ENCODE results near the gene NIPAL1. TPM values are rescaled to one million over a fixed set of nuclear protein-coding genes. Genes with fewer than 3 reads are reported as not detected.
A peak's percentile ranks its signal among the peaks of the same experiment; 100 is the strongest.

NIPAL1 gene
- total RNA-seq, 1 experiment from 2014 or later = 21.0 TPM

DNA sequence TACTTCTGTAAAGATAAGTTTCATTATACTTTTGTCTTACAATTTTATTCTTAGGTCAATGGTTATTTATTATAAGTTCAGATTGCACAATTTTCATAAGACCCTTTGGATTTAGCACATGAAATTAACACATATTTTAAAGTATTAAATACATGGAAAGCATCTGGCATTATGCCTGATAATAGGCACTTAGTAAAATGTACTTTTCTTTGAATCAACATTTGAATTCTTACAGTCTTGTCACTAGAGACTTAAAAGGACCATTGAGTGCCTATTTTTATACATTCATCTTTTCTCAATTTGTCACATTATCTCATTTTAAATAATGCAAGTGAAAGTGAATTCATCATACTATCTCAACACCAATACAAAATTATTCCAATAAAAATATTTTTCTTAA lies 23.0 kb downstream of the NIPAL1 start:
- CTCF ChIA-PET = no interaction called here
- peaks cover 12% of the 10 kb centered on the region for H3K4me1 Mint-ChIP-seq (ENCODE audit: low read depth, unreplicated experiment)

DNA sequence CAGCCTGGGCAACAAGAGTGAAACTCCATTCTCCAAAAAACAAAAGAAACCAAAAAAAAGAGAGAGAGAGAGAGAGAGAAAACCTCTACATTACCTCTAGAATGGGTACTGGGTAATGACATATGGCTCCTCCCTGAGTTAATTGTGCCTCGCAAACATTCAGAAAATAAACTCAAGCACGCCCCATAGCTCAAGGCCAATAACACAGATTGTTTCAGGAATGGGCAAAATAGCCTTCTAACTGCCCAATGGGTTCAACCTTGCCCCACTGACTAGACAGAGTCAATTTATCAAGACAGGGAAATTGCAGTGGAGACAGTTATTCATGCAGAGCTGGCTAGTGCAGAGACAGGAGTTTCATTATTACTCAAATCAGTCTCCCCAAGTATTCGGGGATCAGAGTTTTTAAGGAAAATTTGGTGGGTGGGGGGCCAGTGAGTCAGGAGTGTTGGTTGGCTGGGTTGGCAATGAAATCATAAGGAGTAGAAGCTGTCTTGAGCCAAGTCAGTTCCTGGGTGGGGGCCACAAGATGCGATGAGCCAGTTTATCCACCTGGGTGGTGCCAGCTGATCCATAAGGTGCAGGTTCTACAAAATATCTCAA lies 25.1 kb downstream of the NIPAL1 start:
- TF ChIP-seq, protein P1, sequence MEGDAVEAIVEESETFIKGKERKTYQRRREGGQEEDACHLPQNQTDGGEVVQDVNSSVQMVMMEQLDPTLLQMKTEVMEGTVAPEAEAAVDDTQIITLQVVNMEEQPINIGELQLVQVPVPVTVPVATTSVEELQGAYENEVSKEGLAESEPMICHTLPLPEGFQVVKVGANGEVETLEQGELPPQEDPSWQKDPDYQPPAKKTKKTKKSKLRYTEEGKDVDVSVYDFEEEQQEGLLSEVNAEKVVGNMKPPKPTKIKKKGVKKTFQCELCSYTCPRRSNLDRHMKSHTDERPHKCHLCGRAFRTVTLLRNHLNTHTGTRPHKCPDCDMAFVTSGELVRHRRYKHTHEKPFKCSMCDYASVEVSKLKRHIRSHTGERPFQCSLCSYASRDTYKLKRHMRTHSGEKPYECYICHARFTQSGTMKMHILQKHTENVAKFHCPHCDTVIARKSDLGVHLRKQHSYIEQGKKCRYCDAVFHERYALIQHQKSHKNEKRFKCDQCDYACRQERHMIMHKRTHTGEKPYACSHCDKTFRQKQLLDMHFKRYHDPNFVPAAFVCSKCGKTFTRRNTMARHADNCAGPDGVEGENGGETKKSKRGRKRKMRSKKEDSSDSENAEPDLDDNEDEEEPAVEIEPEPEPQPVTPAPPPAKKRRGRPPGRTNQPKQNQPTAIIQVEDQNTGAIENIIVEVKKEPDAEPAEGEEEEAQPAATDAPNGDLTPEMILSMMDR (IDR thresholded peaks at IDR 0.05; ENCODE audit: unreplicated experiment) = no peak
- BruUV-seq (replicated peaks) = no TSS peak
- H3K4me3 Mint-ChIP-seq (ENCODE audit: low read depth, unreplicated experiment) = no peak overlapping the region
- intact Hi-C loops (cut with micrococcal nuclease; ENCODE audit: unreplicated experiment) = no loop called here
- CTCF ChIA-PET = no interaction called here
- H3K27ac Mint-ChIP-seq (ENCODE audit: unreplicated experiment) = no peak overlapping the region
- no peaks in the 10 kb centered on the region for H3K36me3 Mint-ChIP-seq (ENCODE audit: insufficient read depth, unreplicated experiment)
- peaks cover 12% of the 10 kb centered on the region for H3K4me1 Mint-ChIP-seq (ENCODE audit: low read depth, unreplicated experiment)
- H3K27me3 Mint-ChIP-seq (ENCODE audit: unreplicated experiment) = no peaks in the 10 kb centered on the region
- no peaks in the 10 kb centered on the region for H3K9me3 Mint-ChIP-seq (ENCODE audit: low read depth, unreplicated experiment)
- DNase-seq = no peak

More for the DNA sequence above, 23.0 kb downstream of the NIPAL1 start:
- no peaks in the 10 kb centered on the region for H3K27me3 Mint-ChIP-seq (ENCODE audit: unreplicated experiment)
- H3K9me3 Mint-ChIP-seq (ENCODE audit: low read depth, unreplicated experiment) = no peaks in the 10 kb centered on the region
- TF ChIP-seq, protein P1 (IDR thresholded peaks at IDR 0.05; ENCODE audit: unreplicated experiment) = no peak
- BruUV-seq (replicated peaks) = no TSS peak
- DNase-seq = no peak
- no peak overlapping the region for H3K27ac Mint-ChIP-seq (ENCODE audit: unreplicated experiment)
- no peak overlapping the region for H3K4me3 Mint-ChIP-seq (ENCODE audit: low read depth, unreplicated experiment)
- peaks cover 6% of the 10 kb centered on the region for H3K36me3 Mint-ChIP-seq (ENCODE audit: insufficient read depth, unreplicated experiment)
- intact Hi-C loops (cut with micrococcal nuclease; ENCODE audit: unreplicated experiment) = no loop called here

DNA sequence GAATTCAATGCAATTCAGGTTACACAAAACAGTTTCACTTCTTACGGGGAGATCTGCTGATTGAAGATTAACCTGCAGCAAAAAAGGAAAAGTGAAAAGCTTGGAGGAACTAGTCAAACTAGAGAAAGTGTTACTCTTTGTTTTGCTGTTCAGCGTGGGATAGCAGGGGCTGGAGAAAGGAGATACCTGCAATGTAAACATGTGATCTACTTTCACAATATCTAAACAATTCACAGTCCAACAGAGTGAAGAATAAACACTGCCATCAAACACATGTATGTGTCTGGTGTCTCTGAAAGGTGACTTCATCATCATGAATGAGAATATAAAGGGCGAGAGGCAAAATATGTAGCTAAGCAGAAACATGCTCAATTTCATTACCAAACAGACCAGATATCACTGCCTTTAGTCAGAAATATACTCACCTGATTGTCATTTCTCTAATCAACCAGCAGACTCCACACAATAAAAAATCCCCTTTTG lies 26.4 kb downstream of the NIPAL1 start:
- peak overlapping the region; percentile 47 for H3K4me3 Mint-ChIP-seq (ENCODE audit: low read depth, unreplicated experiment)

DNA sequence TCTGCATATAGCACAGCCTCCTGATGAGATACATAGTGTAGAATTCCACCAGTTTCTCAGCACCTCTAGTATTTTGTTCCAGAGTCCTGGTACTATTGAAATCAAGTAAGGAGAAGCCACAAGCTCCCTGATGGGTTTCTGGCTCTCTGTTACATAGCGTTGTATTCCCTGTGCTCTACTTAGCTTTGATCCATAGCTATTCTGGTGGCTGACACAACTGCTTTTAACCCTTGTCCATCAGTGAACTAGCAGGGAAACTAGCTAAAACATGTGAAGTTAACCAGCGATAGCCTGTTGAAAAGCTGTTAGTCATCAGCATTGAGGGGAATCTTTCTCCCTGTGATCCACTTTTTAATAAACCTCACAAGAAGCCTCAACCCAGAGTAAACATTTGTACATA lies 26.9 kb downstream of the NIPAL1 start:
- Mint-ChIP-seq H3K36me3 (ENCODE audit: insufficient read depth, unreplicated experiment) (no peaks in the 10 kb centered on the region), H3K9me3 (ENCODE audit: low read depth, unreplicated experiment) (no peaks in the 10 kb centered on the region), H3K4me1 (ENCODE audit: low read depth, unreplicated experiment) (peaks cover 23% of the 10 kb centered on the region), H3K27me3 (ENCODE audit: unreplicated experiment) (no peaks in the 10 kb centered on the region), H3K27ac (ENCODE audit: unreplicated experiment) (no peak overlapping the region), H3K4me3 (ENCODE audit: low read depth, unreplicated experiment) (peak overlapping the region; percentile 47)
- TF ChIP-seq, protein P1 (IDR thresholded peaks at IDR 0.05; ENCODE audit: unreplicated experiment) = no peak
- no peak for DNase-seq
- BruUV-seq (replicated peaks) = no TSS peak
- CTCF ChIA-PET = interaction anchor here (0.6 kb wide), 1 partner anchor 85 kb away, joined by 4 read pairs; no protein-coding TSS in a partner anchor
- intact Hi-C loops (cut with micrococcal nuclease; ENCODE audit: unreplicated experiment) = no loop called here

More for the DNA sequence above, 26.4 kb downstream of the NIPAL1 start:
- BruUV-seq (replicated peaks) = no TSS peak
- Mint-ChIP-seq H3K9me3 (ENCODE audit: low read depth, unreplicated experiment) (no peaks in the 10 kb centered on the region), H3K27me3 (ENCODE audit: unreplicated experiment) (no peaks in the 10 kb centered on the region), H3K36me3 (ENCODE audit: insufficient read depth, unreplicated experiment) (no peaks in the 10 kb centered on the region), H3K27ac (ENCODE audit: unreplicated experiment) (no peak overlapping the region), H3K4me1 (ENCODE audit: low read depth, unreplicated experiment) (peaks cover 23% of the 10 kb centered on the region)
- intact Hi-C loops (cut with micrococcal nuclease; ENCODE audit: unreplicated experiment) = no loop called here
- CTCF ChIA-PET = interaction anchor here (0.6 to 0.9 kb wide), 2 partner anchors 10 to 85 kb away, joined by 3 to 4 read pairs; no protein-coding TSS in a partner anchor
- TF ChIP-seq, protein P1 (IDR thresholded peaks at IDR 0.05; ENCODE audit: unreplicated experiment) = no peak
- DNase-seq = no peak
